Measurements from ENCODE around the gene PRR5L.

Gene PRR5L

GRCh38 chr11:36375353-36376008, 79.4 kb downstream of the PRR5L start:
- DNase-seq (ENCODE audit: low read depth in 4 of 4, low spot score in 1 of 4), result no peak

GRCh38 chr11:36376009-36376887, 80.2 kb downstream of the PRR5L start:
- no peak for DNase-seq (ENCODE audit: low read depth in 4 of 4, low spot score in 1 of 4)

- DNase-seq (ENCODE audit: low read depth in 4 of 4, low spot score in 1 of 4), result peak in 2 of 4 experiments; percentile 14 to 17
Measured at GRCh38 chr11:36376888-36377758, 81.0 kb downstream of the PRR5L start.

- no peak for DNase-seq (ENCODE audit: low read depth in 4 of 4, low spot score in 1 of 4)
Measured at GRCh38 chr11:36377759-36378564, 81.9 kb downstream of the PRR5L start.

- no peak for DNase-seq (ENCODE audit: low read depth in 4 of 4, low spot score in 1 of 4)
Measured at GRCh38 chr11:36379653-36380052, 83.6 kb downstream of the PRR5L start.

- DNase-seq (ENCODE audit: low read depth in 4 of 4, low spot score in 1 of 4), result no peak
Measured at GRCh38 chr11:36380296-36381014, 84.4 kb downstream of the PRR5L start.

- no peak for DNase-seq (ENCODE audit: low read depth in 4 of 4, low spot score in 1 of 4)
Measured at GRCh38 chr11:36381015-36381360, 84.9 kb downstream of the PRR5L start.

- DNase-seq (ENCODE audit: low read depth in 4 of 4, low spot score in 1 of 4), result no peak
Measured at GRCh38 chr11:36383195-36383594, 87.1 kb downstream of the PRR5L start.

- no peak for DNase-seq (ENCODE audit: low read depth in 4 of 4, low spot score in 1 of 4)
Measured at GRCh38 chr11:36385121-36385970, 89.3 kb downstream of the PRR5L start.

GRCh38 chr11:36386411-36386810, 90.3 kb downstream of the PRR5L start:
- DNase-seq (ENCODE audit: low read depth in 4 of 4, low spot score in 1 of 4), result no peak

GRCh38 chr11:36388071-36388470, 92.0 kb downstream of the PRR5L start:
- DNase-seq (ENCODE audit: low read depth in 4 of 4, low spot score in 1 of 4), result no peak

GRCh38 chr11:36388951-36389350, 92.9 kb downstream of the PRR5L start:
- DNase-seq (ENCODE audit: low read depth in 4 of 4, low spot score in 1 of 4), result no peak

GRCh38 chr11:36389811-36390210, 93.7 kb downstream of the PRR5L start:
- no peak for DNase-seq (ENCODE audit: low read depth in 4 of 4, low spot score in 1 of 4)

GRCh38 chr11:36390963-36391471, 94.9 kb downstream of the PRR5L start:
- no peak for DNase-seq (ENCODE audit: low read depth in 4 of 4, low spot score in 1 of 4)

- DNase-seq (ENCODE audit: low read depth in 4 of 4, low spot score in 1 of 4), result no peak
Measured at GRCh38 chr11:36392196-36392595, 96.1 kb downstream of the PRR5L start.

- DNase-seq (ENCODE audit: low read depth in 4 of 4, low spot score in 1 of 4), result no peak
Measured at GRCh38 chr11:36394056-36394455, 98.0 kb downstream of the PRR5L start.

- DNase-seq (ENCODE audit: low read depth in 4 of 4, low spot score in 1 of 4), result no peak
Measured at GRCh38 chr11:36394926-36395325, 98.8 kb downstream of the PRR5L start.

GRCh38 chr11:36395978-36396736, 100.1 kb downstream of the PRR5L start:
- DNase-seq (ENCODE audit: low read depth in 4 of 4, low spot score in 1 of 4), result no peak

Data from stimulated activated CD4-positive, alpha-beta T cell treated with anti-CD3 and anti-CD28 coated beads, Interleukin-1b, Interleukin-23, amount 100 ng/mL, for 24 hours (primary cell).